ENCODE results near the gene TNN. TPM values are rescaled to one million over a fixed set of nuclear protein-coding genes. Genes with fewer than 3 reads are reported as not detected.

TNN gene
- total RNA-seq, 1 experiment from 2014 or later = 0.11 TPM

GRCh38 chr1:175173531-175173930 is 105.9 kb downstream of the TNN start:
- Mint-ChIP-seq H3K4me3 (no peak overlapping the region), H3K36me3 (ENCODE audit: insufficient read depth in 1 of 3, low read depth in 3 of 3) (no peaks in the 10 kb centered on the region; a peak in 2 of 7 replicates), H3K9me3 (no peaks in the 10 kb centered on the region), H3K27ac (no peak overlapping the region; a peak in 1 of 7 replicates), H3K4me1 (no peaks in the 10 kb centered on the region; a peak in 1 of 4 replicates), H3K27me3 (ENCODE audit: low read depth) (no peaks in the 10 kb centered on the region)
- Histone ChIP-seq H3K56ac (ENCODE audit: insufficient read length, low read depth, low read length) (no peak overlapping the region), H2AFZ (ENCODE audit: low read length) (no peak overlapping the region), H2BK20ac (ENCODE audit: low read depth, low read length, poor library complexity, severe bottlenecking) (no peak overlapping the region), H3K18ac (ENCODE audit: insufficient read length, low read depth, low read length) (no peak overlapping the region), H4K91ac (ENCODE audit: insufficient read length, low read depth, low read length) (no peak overlapping the region), H3K23ac (ENCODE audit: insufficient read length, low read depth, low read length) (no peak overlapping the region), H3K9me3 (ENCODE audit: control insufficient read depth, low read depth, low read length) (no peaks in the 10 kb centered on the region), H4K5ac (ENCODE audit: insufficient read length, low read depth, low read length) (no peak overlapping the region), H2AK5ac (ENCODE audit: insufficient read length, low read length) (no peak overlapping the region), H3T11ph (ENCODE audit: low read length) (no peak overlapping the region), H3K4me1 (ENCODE audit: insufficient read depth, low read length) (no peaks in the 10 kb centered on the region), H2BK12ac (ENCODE audit: insufficient read length, low read depth, low read length) (no peak overlapping the region), H2BK15ac (ENCODE audit: low read depth, low read length) (no peak overlapping the region), H2BK5ac (ENCODE audit: insufficient read length, low read length) (no peak overlapping the region), H3K9ac (ENCODE audit: extremely low read depth, insufficient read length, low read length) (no peak overlapping the region), H3K4me2 (ENCODE audit: insufficient read depth, insufficient read length, low read length) (no peak overlapping the region), H3K4ac (ENCODE audit: low read depth, low read length) (no peak overlapping the region), H3K79me1 (ENCODE audit: insufficient read depth, low read depth, low read length, poor library complexity, severe bottlenecking) (no peaks in the 10 kb centered on the region), H3K14ac (ENCODE audit: insufficient read depth, low read length) (no peak overlapping the region), H3K79me2 (ENCODE audit: insufficient read depth, low read length) (no peaks in the 10 kb centered on the region), H2BK120ac (ENCODE audit: low read depth, low read length, poor library complexity, severe bottlenecking) (no peak overlapping the region), H4K8ac (replicated peaks; ENCODE audit: insufficient read length, low read depth, low read length) (no peak overlapping the region), H3K23me2 (ENCODE audit: insufficient read length, low read depth, low read length, poor library complexity, severe bottlenecking) (no peaks in the 10 kb centered on the region), H4K20me1 (ENCODE audit: control insufficient read depth, insufficient read depth, insufficient read length) (no peaks in the 10 kb centered on the region), H3K27ac (ENCODE audit: insufficient read length, low read depth, low read length) (no peak overlapping the region), H3K27me3 (ENCODE audit: insufficient read depth, low read length) (no peaks in the 10 kb centered on the region)
- DNase-seq = no peak
- TF ChIP-seq CTCF (conservative IDR thresholded peaks at IDR 0.05) = no peak
- no CpG with 5 or more reads among the region's 7 CpGs for WGBS (ENCODE audit: extremely low coverage, insufficient read length, low lambda C conversion rate)
